H1 (cell line): ENCODE data around the gene SIPA1L3. TPM values are rescaled to one million over a fixed set of nuclear protein-coding genes. Genes with fewer than 3 reads are reported as not detected.

Experiments
- EP300 ChIP-seq, 2 experiments: IDR thresholded peaks; 1 replicate in 1 of 2; 2 replicates in 1 of 2; pipeline ENCODE4 v1.6.1; 2011 to 2012; ENCODE audit warnings: low read depth in 2 of 2, low read length in 2 of 2, mild to moderate bottlenecking in 2 of 2, borderline replicate concordance in 1 of 2, inconsistent platforms in 1 of 2, moderate library complexity in 1 of 2
- USF2 ChIP-seq: IDR thresholded peaks from 2 replicates; pipeline ENCODE4 v1.6.1; 2011; ENCODE audit warnings: low read length, improper control_type of control experiment
- polyA plus RNA-seq, 7 experiments: library from polyadenylated mRNA; depleted of rRNA in 3 of 7; stranded (reverse) in 5 of 7; unstranded in 2 of 7; fragments of >200 nt in 5 of 7; fragments of 200-250 nt in 2 of 7; gene quantifications; 1 replicate in 5 of 7; 2 replicates in 1 of 7; 4 replicates in 1 of 7; pipeline versions ENCODE4 v1.2.1 to v1.2.3, GENCODE V29; 2011 to 2013; ENCODE audit warnings: missing spikeins in 2 of 7, mixed read lengths in 2 of 7
- total RNA-seq: library from RNA; stranded (reverse); fragmentation: NEBNext Ultra II Directional; extraction: Animal tissue kit (Norgen Biotek cat#: 25700); gene quantifications from 2 replicates; pipeline ENCODE4 v1.2.1, GENCODE V29; 2021

SIPA1L3 gene
- total and polyA plus RNA-seq, 2 of the 8 experiments (the other 6 are each of a cell fraction or from before 2014, with no cell fraction given) = 15.0 to 54.9 TPM

DNA sequence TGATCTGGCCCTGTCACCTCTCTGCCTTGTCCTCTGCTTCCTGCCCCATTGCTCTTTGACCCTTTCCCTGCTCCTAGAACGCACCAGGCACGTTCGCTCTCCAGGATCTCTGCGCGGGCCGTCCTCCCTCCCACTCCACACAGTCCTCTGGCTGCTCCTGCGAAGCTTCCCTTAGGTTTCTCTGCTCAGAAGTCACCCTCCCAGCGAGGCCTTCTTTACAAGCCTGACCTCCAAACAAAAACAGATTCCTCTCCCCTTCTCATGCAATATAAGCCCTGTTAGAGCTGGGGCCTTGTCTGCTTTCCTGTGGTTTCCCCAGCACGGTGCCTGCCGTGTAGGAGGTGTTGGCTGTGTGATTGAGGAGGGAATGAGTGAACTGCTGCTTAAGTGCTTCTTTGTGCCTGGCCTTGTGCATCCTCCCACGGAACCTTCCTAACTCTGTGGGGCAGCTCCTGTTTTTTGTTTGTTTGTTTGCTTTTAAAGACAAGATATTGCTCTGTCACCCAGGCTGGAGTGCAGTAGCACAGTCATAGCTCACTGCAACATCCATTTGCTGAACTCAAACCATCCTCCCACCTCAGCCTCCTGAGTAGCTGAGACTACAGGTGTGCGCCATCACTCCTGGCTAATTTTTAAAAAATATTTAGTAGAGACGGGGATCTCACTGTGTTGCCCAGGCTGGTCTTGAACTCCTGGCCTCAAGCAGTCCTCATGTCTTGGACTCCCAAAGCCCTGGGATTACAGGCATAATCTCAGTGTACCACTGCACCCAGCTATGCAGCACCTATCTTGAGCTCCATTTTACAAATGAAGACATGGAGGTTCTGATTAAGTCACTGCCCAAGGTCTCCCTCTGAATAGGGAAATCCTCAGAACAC, 82.0 kb downstream of the SIPA1L3 start (continued):
- no peak for TF ChIP-seq USF2
- peak in 1 of 2 experiments; percentile 34; a peak in 1 of 3 replicates for TF ChIP-seq EP300 (IDR thresholded peaks at IDR 0.05; ENCODE audit: borderline replicate concordance in 1 of 2, low read depth in 2 of 2, low read length in 2 of 2)
